ENCODE measurements around the gene RAPGEF2.

RAPGEF2 gene

GRCh38 chr4:159131564-159131963 is 28.7 kb downstream of the RAPGEF2 start:
- Histone ChIP-seq H3K4me1 (ENCODE audit: control insufficient read depth, insufficient read depth, low read depth, low read length) (peaks cover 1% of the 10 kb centered on the region), H3K4me2 (ENCODE audit: low read length, poor library complexity, severe bottlenecking) (no peak overlapping the region), H3K4ac (ENCODE audit: low read depth in 1 of 2, low read length in 2 of 2) (no peak overlapping the region), H4K91ac (ENCODE audit: low read length) (no peak overlapping the region), H3K23ac (ENCODE audit: low read length in 2 of 2) (no peak overlapping the region), H2BK120ac (ENCODE audit: low read depth, low read length) (no peak overlapping the region), H4K8ac (ENCODE audit: low read length) (no peak overlapping the region), H3K36me3 (ENCODE audit: control insufficient read depth in 1 of 2, insufficient read depth in 2 of 2, low read depth in 1 of 2, low read length in 2 of 2) (no peaks in the 10 kb centered on the region), H3K9ac (ENCODE audit: low read length) (no peak overlapping the region), H3K14ac (ENCODE audit: low read length in 2 of 2) (no peak overlapping the region), H2BK12ac (ENCODE audit: low read length in 2 of 2) (no peak overlapping the region), H2BK15ac (ENCODE audit: low read depth, poor library complexity, severe bottlenecking) (no peak overlapping the region), H3K4me3 (ENCODE audit: insufficient read depth in 1 of 2, low read depth in 1 of 2, low read length in 2 of 2) (no peak overlapping the region), H2AK5ac (ENCODE audit: low read length, severe bottlenecking) (no peak overlapping the region), H2BK5ac (ENCODE audit: low read depth, low read length, poor library complexity, severe bottlenecking) (no peak overlapping the region), H3K27me3 (ENCODE audit: control insufficient read depth in 1 of 2, insufficient read depth in 1 of 2, low read length in 2 of 2) (no peaks in the 10 kb centered on the region), H3K27ac (ENCODE audit: low read length, poor library complexity, severe bottlenecking) (no peak overlapping the region), H2AFZ (ENCODE audit: low read depth, low read length) (no peak overlapping the region), H3K9me3 (ENCODE audit: control insufficient read depth, low read length) (no peaks in the 10 kb centered on the region), H3K18ac (ENCODE audit: low read depth in 1 of 2, low read length in 2 of 2) (no peak overlapping the region), H3K79me1 (replicated peaks; ENCODE audit: low read length, poor library complexity, severe bottlenecking) (peaks cover 23% of the 10 kb centered on the region)
- WGBS, result 76% methylated on average over 4 of the region's 6 CpGs
- DNase-seq, result no peak

- Histone ChIP-seq H3K27ac (ENCODE audit: low read length, poor library complexity, severe bottlenecking) (no peak overlapping the region), H3K4me3 (ENCODE audit: insufficient read depth in 1 of 2, low read depth in 1 of 2, low read length in 2 of 2) (no peak overlapping the region), H2BK15ac (ENCODE audit: low read depth, poor library complexity, severe bottlenecking) (no peak overlapping the region), H3K27me3 (ENCODE audit: control insufficient read depth in 1 of 2, insufficient read depth in 1 of 2, low read length in 2 of 2) (no peaks in the 10 kb centered on the region), H3K9ac (ENCODE audit: low read length) (no peak overlapping the region), H3K4ac (ENCODE audit: low read depth in 1 of 2, low read length in 2 of 2) (no peak overlapping the region), H3K23ac (ENCODE audit: low read length in 2 of 2) (no peak overlapping the region), H3K18ac (ENCODE audit: low read depth in 1 of 2, low read length in 2 of 2) (no peak overlapping the region), H3K14ac (ENCODE audit: low read length in 2 of 2) (no peak overlapping the region), H4K91ac (ENCODE audit: low read length) (no peak overlapping the region), H3K36me3 (ENCODE audit: control insufficient read depth in 1 of 2, insufficient read depth in 2 of 2, low read depth in 1 of 2, low read length in 2 of 2) (no peaks in the 10 kb centered on the region), H2BK120ac (ENCODE audit: low read depth, low read length) (no peak overlapping the region), H3K79me1 (replicated peaks; ENCODE audit: low read length, poor library complexity, severe bottlenecking) (peaks cover 31% of the 10 kb centered on the region), H3K4me1 (ENCODE audit: control insufficient read depth, insufficient read depth, low read depth, low read length) (peaks cover 3% of the 10 kb centered on the region), H2BK12ac (ENCODE audit: low read length in 2 of 2) (no peak overlapping the region), H2AFZ (ENCODE audit: low read depth, low read length) (no peak overlapping the region), H2BK5ac (ENCODE audit: low read depth, low read length, poor library complexity, severe bottlenecking) (no peak overlapping the region), H2AK5ac (ENCODE audit: low read length, severe bottlenecking) (no peak overlapping the region), H4K8ac (ENCODE audit: low read length) (no peak overlapping the region), H3K4me2 (ENCODE audit: low read length, poor library complexity, severe bottlenecking) (no peak overlapping the region), H3K9me3 (ENCODE audit: control insufficient read depth, low read length) (no peaks in the 10 kb centered on the region)
- no peak for DNase-seq
- no CpG with 5 or more reads among the region's 2 CpGs for WGBS
Measured at GRCh38 chr4:159134429-159134828, 31.6 kb downstream of the RAPGEF2 start.

- no peak overlapping the region for H4K91ac ChIP-seq (ENCODE audit: low read length)
- H2BK5ac ChIP-seq (ENCODE audit: low read depth, low read length, poor library complexity, severe bottlenecking), result no peak overlapping the region
- no peak overlapping the region for H2BK15ac ChIP-seq (ENCODE audit: low read depth, poor library complexity, severe bottlenecking)
- H3K4me2 ChIP-seq (ENCODE audit: low read length, poor library complexity, severe bottlenecking), result no peak overlapping the region
- no peaks in the 10 kb centered on the region for H3K27me3 ChIP-seq (ENCODE audit: control insufficient read depth in 1 of 2, insufficient read depth in 1 of 2, low read length in 2 of 2)
- H2AFZ ChIP-seq (ENCODE audit: low read depth, low read length), result no peak overlapping the region
- H2AK5ac ChIP-seq (ENCODE audit: low read length, severe bottlenecking), result no peak overlapping the region
- H2BK120ac ChIP-seq (ENCODE audit: low read depth, low read length), result no peak overlapping the region
- H3K36me3 ChIP-seq (ENCODE audit: control insufficient read depth in 1 of 2, insufficient read depth in 2 of 2, low read depth in 1 of 2, low read length in 2 of 2), result no peaks in the 10 kb centered on the region
- no peak overlapping the region for H3K18ac ChIP-seq (ENCODE audit: low read depth in 1 of 2, low read length in 2 of 2)
- DNase-seq, result no peak
- H3K14ac ChIP-seq (ENCODE audit: low read length in 2 of 2), result no peak overlapping the region
- no peak overlapping the region for H3K4me3 ChIP-seq (ENCODE audit: insufficient read depth in 1 of 2, low read depth in 1 of 2, low read length in 2 of 2)
- H2BK12ac ChIP-seq (ENCODE audit: low read length in 2 of 2), result no peak overlapping the region
- no peaks in the 10 kb centered on the region for H3K9me3 ChIP-seq (ENCODE audit: control insufficient read depth, low read length)
- no peak overlapping the region for H4K8ac ChIP-seq (ENCODE audit: low read length)
- H3K23ac ChIP-seq (ENCODE audit: low read length in 2 of 2), result no peak overlapping the region
- H3K9ac ChIP-seq (ENCODE audit: low read length), result no peak overlapping the region
- no peak overlapping the region for H3K27ac ChIP-seq (ENCODE audit: low read length, poor library complexity, severe bottlenecking)
- H3K4ac ChIP-seq (ENCODE audit: low read depth in 1 of 2, low read length in 2 of 2), result no peak overlapping the region
- peaks cover 4% of the 10 kb centered on the region for H3K4me1 ChIP-seq (ENCODE audit: control insufficient read depth, insufficient read depth, low read depth, low read length)
- H3K79me1 ChIP-seq (replicated peaks; ENCODE audit: low read length, poor library complexity, severe bottlenecking), result peaks cover 18% of the 10 kb centered on the region
Measured at GRCh38 chr4:159137176-159137575, 34.3 kb downstream of the RAPGEF2 start.

- Histone ChIP-seq H4K91ac (ENCODE audit: low read length) (no peak overlapping the region), H3K23ac (ENCODE audit: low read length in 2 of 2) (no peak overlapping the region), H3K14ac (ENCODE audit: low read length in 2 of 2) (no peak overlapping the region), H3K79me1 (replicated peaks; ENCODE audit: low read length, poor library complexity, severe bottlenecking) (peaks cover 20% of the 10 kb centered on the region), H3K27ac (ENCODE audit: low read length, poor library complexity, severe bottlenecking) (no peak overlapping the region), H2AK5ac (ENCODE audit: low read length, severe bottlenecking) (no peak overlapping the region), H3K27me3 (ENCODE audit: control insufficient read depth in 1 of 2, insufficient read depth in 1 of 2, low read length in 2 of 2) (no peaks in the 10 kb centered on the region), H3K4me3 (ENCODE audit: insufficient read depth in 1 of 2, low read depth in 1 of 2, low read length in 2 of 2) (no peak overlapping the region), H3K4ac (ENCODE audit: low read depth in 1 of 2, low read length in 2 of 2) (no peak overlapping the region), H3K4me1 (ENCODE audit: control insufficient read depth, insufficient read depth, low read depth, low read length) (peaks cover 4% of the 10 kb centered on the region), H3K18ac (ENCODE audit: low read depth in 1 of 2, low read length in 2 of 2) (no peak overlapping the region), H3K9me3 (ENCODE audit: control insufficient read depth, low read length) (no peaks in the 10 kb centered on the region), H2BK15ac (ENCODE audit: low read depth, poor library complexity, severe bottlenecking) (no peak overlapping the region), H2BK12ac (ENCODE audit: low read length in 2 of 2) (no peak overlapping the region), H2BK120ac (ENCODE audit: low read depth, low read length) (no peak overlapping the region), H3K4me2 (ENCODE audit: low read length, poor library complexity, severe bottlenecking) (no peak overlapping the region), H2BK5ac (ENCODE audit: low read depth, low read length, poor library complexity, severe bottlenecking) (no peak overlapping the region), H4K8ac (ENCODE audit: low read length) (no peak overlapping the region), H3K9ac (ENCODE audit: low read length) (no peak overlapping the region), H2AFZ (ENCODE audit: low read depth, low read length) (no peak overlapping the region), H3K36me3 (ENCODE audit: control insufficient read depth in 1 of 2, insufficient read depth in 2 of 2, low read depth in 1 of 2, low read length in 2 of 2) (no peaks in the 10 kb centered on the region)
- DNase-seq, result no peak
Measured at GRCh38 chr4:159138436-159138835, 35.6 kb downstream of the RAPGEF2 start.

Measured in mesenchymal stem cell (in vitro differentiated cells and primary cell).